ENCODE measurements around the gene PRSS16.

The PRSS16 gene

GRCh38 chr6:27248783-27249182 lies 1.3 kb downstream of the PRSS16 start:
- Histone ChIP-seq H3K9ac (ENCODE audit: insufficient read length, low read depth) (no peak overlapping the region), H3K4me3 (ENCODE audit: insufficient read length, low read depth) (no peak overlapping the region), H3K9me3 (ENCODE audit: insufficient read depth, low read length) (no peaks in the 10 kb centered on the region), H3K4me1 (ENCODE audit: insufficient read depth, insufficient read length) (no peaks in the 10 kb centered on the region), H3K27me3 (ENCODE audit: insufficient read depth, insufficient read length) (peaks cover 41% of the 10 kb centered on the region), H3K36me3 (ENCODE audit: insufficient read depth, insufficient read length, low read length) (no peaks in the 10 kb centered on the region)
- DNase-seq (ENCODE audit: low read depth, low spot score), result no peak
- TF ChIP-seq YY1 (IDR thresholded peaks at IDR 0.05; ENCODE audit: insufficient read depth, insufficient read length) (no peak), SUZ12 (IDR thresholded peaks at IDR 0.05; ENCODE audit: extremely low read depth, insufficient read depth, insufficient read length) (no peak), ZNF274 (IDR thresholded peaks at IDR 0.05; ENCODE audit: low read depth, low read length) (no peak)

- no peak for DNase-seq (ENCODE audit: low read depth, low spot score)
- TF ChIP-seq SUZ12 (IDR thresholded peaks at IDR 0.05; ENCODE audit: extremely low read depth, insufficient read depth, insufficient read length) (no peak), ZNF274 (IDR thresholded peaks at IDR 0.05; ENCODE audit: low read depth, low read length) (no peak), YY1 (IDR thresholded peaks at IDR 0.05; ENCODE audit: insufficient read depth, insufficient read length) (no peak)
- no peaks in the 10 kb centered on the region for H3K9me3 ChIP-seq (ENCODE audit: insufficient read depth, low read length)
- H3K4me3 ChIP-seq (ENCODE audit: insufficient read length, low read depth), result peak overlapping the region; percentile 65
- H3K9ac ChIP-seq (ENCODE audit: insufficient read length, low read depth), result peak overlapping the region; percentile 61
- peaks cover 41% of the 10 kb centered on the region for H3K27me3 ChIP-seq (ENCODE audit: insufficient read depth, insufficient read length)
- no peaks in the 10 kb centered on the region for H3K4me1 ChIP-seq (ENCODE audit: insufficient read depth, insufficient read length)
- no peaks in the 10 kb centered on the region for H3K36me3 ChIP-seq (ENCODE audit: insufficient read depth, insufficient read length, low read length)
Measured at GRCh38 chr6:27250277-27251111, 3.0 kb downstream of the PRSS16 start.

GRCh38 chr6:27251112-27251605 lies 3.7 kb downstream of the PRSS16 start:
- Histone ChIP-seq H3K4me1 (ENCODE audit: insufficient read depth, insufficient read length) (no peaks in the 10 kb centered on the region), H3K36me3 (ENCODE audit: insufficient read depth, insufficient read length, low read length) (no peaks in the 10 kb centered on the region), H3K9me3 (ENCODE audit: insufficient read depth, low read length) (no peaks in the 10 kb centered on the region), H3K9ac (ENCODE audit: insufficient read length, low read depth) (peak overlapping the region; percentile 56), H3K4me3 (ENCODE audit: insufficient read length, low read depth) (peak overlapping the region; percentile 65), H3K27me3 (ENCODE audit: insufficient read depth, insufficient read length) (peaks cover 41% of the 10 kb centered on the region)
- TF ChIP-seq SUZ12 (IDR thresholded peaks at IDR 0.05; ENCODE audit: extremely low read depth, insufficient read depth, insufficient read length), result no peak
- no peak for TF ChIP-seq YY1 (IDR thresholded peaks at IDR 0.05; ENCODE audit: insufficient read depth, insufficient read length)
- TF ChIP-seq ZNF274 (IDR thresholded peaks at IDR 0.05; ENCODE audit: low read depth, low read length), result no peak
- peak; percentile 72 for DNase-seq (ENCODE audit: low read depth, low spot score)

- no peak for TF ChIP-seq SUZ12 (IDR thresholded peaks at IDR 0.05; ENCODE audit: extremely low read depth, insufficient read depth, insufficient read length)
- TF ChIP-seq ZNF274 (IDR thresholded peaks at IDR 0.05; ENCODE audit: low read depth, low read length), result no peak
- TF ChIP-seq YY1 (IDR thresholded peaks at IDR 0.05; ENCODE audit: insufficient read depth, insufficient read length), result no peak
- H3K9me3 ChIP-seq (ENCODE audit: insufficient read depth, low read length), result no peaks in the 10 kb centered on the region
- H3K36me3 ChIP-seq (ENCODE audit: insufficient read depth, insufficient read length, low read length), result no peaks in the 10 kb centered on the region
- H3K27me3 ChIP-seq (ENCODE audit: insufficient read depth, insufficient read length), result peaks cover 41% of the 10 kb centered on the region
- H3K4me3 ChIP-seq (ENCODE audit: insufficient read length, low read depth), result peak overlapping the region; percentile 73
- peak; percentile 84 for DNase-seq (ENCODE audit: low read depth, low spot score)
- no peaks in the 10 kb centered on the region for H3K4me1 ChIP-seq (ENCODE audit: insufficient read depth, insufficient read length)
- peak overlapping the region; percentile 67 for H3K9ac ChIP-seq (ENCODE audit: insufficient read length, low read depth)
Measured at GRCh38 chr6:27251606-27252251, 4.2 kb downstream of the PRSS16 start.

- Histone ChIP-seq H3K9ac (ENCODE audit: insufficient read length, low read depth) (no peak overlapping the region), H3K4me1 (ENCODE audit: insufficient read depth, insufficient read length) (no peaks in the 10 kb centered on the region), H3K9me3 (ENCODE audit: insufficient read depth, low read length) (no peaks in the 10 kb centered on the region), H3K27me3 (ENCODE audit: insufficient read depth, insufficient read length) (peaks cover 13% of the 10 kb centered on the region), H3K4me3 (ENCODE audit: insufficient read length, low read depth) (no peak overlapping the region), H3K36me3 (ENCODE audit: insufficient read depth, insufficient read length, low read length) (no peaks in the 10 kb centered on the region)
- DNase-seq (ENCODE audit: low read depth, low spot score), result no peak
- no peak for TF ChIP-seq ZNF274 (IDR thresholded peaks at IDR 0.05; ENCODE audit: low read depth, low read length)
- TF ChIP-seq SUZ12 (IDR thresholded peaks at IDR 0.05; ENCODE audit: extremely low read depth, insufficient read depth, insufficient read length), result no peak
- TF ChIP-seq YY1 (IDR thresholded peaks at IDR 0.05; ENCODE audit: insufficient read depth, insufficient read length), result no peak
Measured at GRCh38 chr6:27254566-27254965, 7.1 kb downstream of the PRSS16 start.

- no peaks in the 10 kb centered on the region for H3K4me1 ChIP-seq (ENCODE audit: insufficient read depth, insufficient read length)
- H3K9me3 ChIP-seq (ENCODE audit: insufficient read depth, low read length), result no peaks in the 10 kb centered on the region
- H3K36me3 ChIP-seq (ENCODE audit: insufficient read depth, insufficient read length, low read length), result no peaks in the 10 kb centered on the region
- no peak for DNase-seq (ENCODE audit: low read depth, low spot score)
- TF ChIP-seq YY1 (IDR thresholded peaks at IDR 0.05; ENCODE audit: insufficient read depth, insufficient read length) (no peak), ZNF274 (IDR thresholded peaks at IDR 0.05; ENCODE audit: low read depth, low read length) (no peak), SUZ12 (IDR thresholded peaks at IDR 0.05; ENCODE audit: extremely low read depth, insufficient read depth, insufficient read length) (no peak)
- no peak overlapping the region for H3K4me3 ChIP-seq (ENCODE audit: insufficient read length, low read depth)
- H3K27me3 ChIP-seq (ENCODE audit: insufficient read depth, insufficient read length), result peaks cover under 1% of the 10 kb centered on the region
- no peak overlapping the region for H3K9ac ChIP-seq (ENCODE audit: insufficient read length, low read depth)
Measured at GRCh38 chr6:27255866-27256265, 8.4 kb downstream of the PRSS16 start.

- peak overlapping the region; percentile 51 for H3K9ac ChIP-seq (ENCODE audit: insufficient read length, low read depth)
- TF ChIP-seq YY1 (IDR thresholded peaks at IDR 0.05; ENCODE audit: insufficient read depth, insufficient read length), result no peak
- TF ChIP-seq ZNF274 (IDR thresholded peaks at IDR 0.05; ENCODE audit: low read depth, low read length), result no peak
- no peak for TF ChIP-seq SUZ12 (IDR thresholded peaks at IDR 0.05; ENCODE audit: extremely low read depth, insufficient read depth, insufficient read length)
- no peaks in the 10 kb centered on the region for H3K36me3 ChIP-seq (ENCODE audit: insufficient read depth, insufficient read length, low read length)
- peak overlapping the region; percentile 31 for H3K4me3 ChIP-seq (ENCODE audit: insufficient read length, low read depth)
- H3K4me1 ChIP-seq (ENCODE audit: insufficient read depth, insufficient read length), result no peaks in the 10 kb centered on the region
- no peaks in the 10 kb centered on the region for H3K27me3 ChIP-seq (ENCODE audit: insufficient read depth, insufficient read length)
- no peaks in the 10 kb centered on the region for H3K9me3 ChIP-seq (ENCODE audit: insufficient read depth, low read length)
- no peak for DNase-seq (ENCODE audit: low read depth, low spot score)
Measured at GRCh38 chr6:27260369-27260768, 12.9 kb downstream of the PRSS16 start.

Data from NT2/D1 (cell line).